Left cardiac atrium (tissue), 4 donors: ENCODE measurements around the gene SLC16A7. TPM values are rescaled to one million over a fixed set of nuclear protein-coding genes. Genes with fewer than 3 reads are reported as not detected.
A peak's percentile ranks its signal among the peaks of the same experiment; 100 is the strongest.
"Not testable (repeated sequence)": the region's sequence is repeated elsewhere in the genome, so short reads cannot be mapped to it uniquely, and the experiment has no call there.

ENCODE experiments used
- ATAC-seq, 2 donors: fragments of 200-7000 bp; cut with Tn5 transposase; one replicate each; pipeline ENCODE4 v1.9.1; 2020; ENCODE audit warnings: mild to moderate bottlenecking in 2 of 2, moderate library complexity in 2 of 2
- DNase-seq: peaks from one replicate; pipeline ENCODE4 v3.0.0-alpha.2; 2020
- intact Hi-C, 2 donors: fragments of 100-400 bp; cut with DNase I; formaldehyde crosslinking; loops; one replicate each; pipeline versions ENCODE4 v1.14.1 to v1.15.1; 2022 to 2023
- total RNA-seq, 2 donors: library from RNA; stranded (reverse); fragmentation: NEBNext Ultra II Directional; extraction: Animal tissue kit (Norgen Biotek cat#: 25700); gene quantifications; one replicate each; pipeline ENCODE4 v1.2.1, GENCODE V29; 2021
- donor health status: DM: no; HTN: yes; CAD: no.
- donor health status: DM: no; HTN: yes; CAD: no; lungs with severe emphysema.
- donor health status: DM: yes; HTN: yes; CAD: no.
- donor health status: Dilated cardiomyopathy.

SLC16A7 gene
- total RNA-seq, 2 donors from 2014 or later = 85.0 to 121 TPM

GRCh38 chr12:59710964-59711363 lies 115.1 kb downstream of the SLC16A7 start:
- DNase-seq = no peak
- intact Hi-C loops = no loop called here
- ATAC-seq = peak in 1 of 2 donors; percentile 15

GRCh38 chr12:59715434-59715833 lies 119.6 kb downstream of the SLC16A7 start:
- DNase-seq (no peak), ATAC-seq (no peak)
- intact Hi-C loops = no loop called here

GRCh38 chr12:59716043-59716442 lies 120.2 kb downstream of the SLC16A7 start:
- DNase-seq (no peak), ATAC-seq (no peak)
- intact Hi-C loops = no loop called here

- DNase-seq (no peak), ATAC-seq (no peak)
- intact Hi-C loops = no loop called here
Measured at GRCh38 chr12:59717436-59717835, 121.6 kb downstream of the SLC16A7 start.

- no peak for DNase-seq
- intact Hi-C loops = no loop called here
- no peak for ATAC-seq
Measured at GRCh38 chr12:59719701-59720100, 123.9 kb downstream of the SLC16A7 start.

GRCh38 chr12:59723520-59723919 lies 127.7 kb downstream of the SLC16A7 start:
- ATAC-seq = no peak
- no peak for DNase-seq
- intact Hi-C loops = no loop called here

GRCh38 chr12:59724011-59724695 lies 128.3 kb downstream of the SLC16A7 start:
- ATAC-seq (no peak), DNase-seq (no peak)
- intact Hi-C loops = no loop called here

GRCh38 chr12:59733200-59733599 lies 137.4 kb downstream of the SLC16A7 start:
- ATAC-seq = no peak
- DNase-seq = no peak
- intact Hi-C loops = no loop called here

GRCh38 chr12:59734371-59734770 lies 138.5 kb downstream of the SLC16A7 start:
- ATAC-seq = no peak
- DNase-seq = no peak
- intact Hi-C loops = no loop called here

- DNase-seq (no peak), ATAC-seq (no peak)
- intact Hi-C loops = no loop called here
Measured at GRCh38 chr12:59735231-59735630, 139.4 kb downstream of the SLC16A7 start.

GRCh38 chr12:59736359-59736758 lies 140.5 kb downstream of the SLC16A7 start:
- peak in 1 of 2 donors; percentile 21 for ATAC-seq
- DNase-seq = no peak
- intact Hi-C loops = no loop called here

GRCh38 chr12:59736786-59737185 lies 141.0 kb downstream of the SLC16A7 start:
- intact Hi-C loops = no loop called here
- ATAC-seq (peak in 1 of 2 donors; percentile 77), DNase-seq (no peak)

- ATAC-seq (peak in 1 of 2 donors; percentile 25), DNase-seq (no peak)
- intact Hi-C loops = no loop called here
Measured at GRCh38 chr12:59737725-59738463, 142.1 kb downstream of the SLC16A7 start.

- DNase-seq (no peak), ATAC-seq (no peak)
- intact Hi-C loops = no loop called here
Measured at GRCh38 chr12:59742841-59743240, 147.0 kb downstream of the SLC16A7 start.

GRCh38 chr12:59744564-59744963 lies 148.7 kb downstream of the SLC16A7 start:
- ATAC-seq (peak; percentile 44 to 51), DNase-seq (no peak)
- intact Hi-C loops = no loop called here

GRCh38 chr12:59751091-59751490 lies 155.3 kb downstream of the SLC16A7 start:
- intact Hi-C loops, DNase-seq, ATAC-seq: not testable (repeated sequence)

- intact Hi-C loops = no loop called here
- ATAC-seq = no peak
- no peak for DNase-seq
Measured at GRCh38 chr12:59761542-59761941, 165.7 kb downstream of the SLC16A7 start.

- no peak for DNase-seq
- intact Hi-C loops = no loop called here
- ATAC-seq = no peak
Measured at GRCh38 chr12:59763835-59764234, 168.0 kb downstream of the SLC16A7 start.

- DNase-seq (no peak), ATAC-seq (no peak)
- intact Hi-C loops = no loop called here
Measured at GRCh38 chr12:59768031-59768430, 172.2 kb downstream of the SLC16A7 start.

GRCh38 chr12:59780605-59781135 lies 184.8 kb downstream of the SLC16A7 start:
- ATAC-seq (peak in 1 of 2 donors; percentile 44), DNase-seq (no peak)
- intact Hi-C loops = no loop called here

- DNase-seq (no peak), ATAC-seq (no peak)
- intact Hi-C loops = no loop called here
Measured at GRCh38 chr12:59787610-59788009, 191.8 kb downstream of the SLC16A7 start.
